Adrenal gland (tissue), 12 donors: Measurements from ENCODE around the gene RASIP1. TPM values are rescaled to one million over a fixed set of nuclear protein-coding genes. Genes with fewer than 3 reads are reported as not detected.

Experiments
- DNase-seq, 7 donors: peaks; one replicate each; pipeline ENCODE4 v3.0.0-alpha.2; 2019 to 2020
- H3K27ac ChIP-seq, 5 donors: fragments of 200-600 bp; sonication (generic) in 4 of 5; 1 replicate in 3 of 5; 2 replicates in 2 of 5; pipeline versions ENCODE4 v1.5.1 to v1.8.0; 2016 to 2020; ENCODE audit warnings: mild to moderate bottlenecking in 1 of 5
- H3K27me3 ChIP-seq: fragments of 200-600 bp; 2 replicates; pipeline ENCODE4 v1.8.0; 2021
- H3K36me3 ChIP-seq, 2 donors: fragments of 200-600 bp; replicated peaks in 1 of 2; 1 replicate in 1 of 2; 2 replicates in 1 of 2; pipeline versions ENCODE4 v1.5.1 to v1.8.0; 2018 to 2022
- H3K4me1 ChIP-seq, 2 donors: fragments of 200-600 bp; replicated peaks in 1 of 2; 1 replicate in 1 of 2; 2 replicates in 1 of 2; pipeline versions ENCODE4 v1.5.1 to v1.8.0; 2018 to 2021
- H3K4me3 ChIP-seq, 4 donors: fragments of 200-600 bp; sonication (generic) in 3 of 4; one replicate each; pipeline ENCODE4 v1.5.1; 2016 to 2018
- H3K9me3 ChIP-seq, 3 donors: fragments of 200-600 bp; sonication (generic) in 1 of 3; replicated peaks in 1 of 3; 1 replicate in 2 of 3; 2 replicates in 1 of 3; pipeline versions ENCODE4 v1.5.1 to v1.8.0; 2016 to 2021
- CTCF ChIP-seq, 6 experiments: fragments of 450-650 bp in 4 of 6; fragments of 200-600 bp in 2 of 6; sonication (generic) in 1 of 6; IDR thresholded peaks; 1 replicate in 5 of 6; 2 replicates in 1 of 6; pipeline versions ENCODE4 v1.5.1 to v1.8.0; 2016 to 2021; ENCODE audit warnings: antibody characterized with exemption in 6 of 6, mild to moderate bottlenecking in 2 of 6, moderate library complexity in 1 of 6
- POLR2A ChIP-seq, 2 donors: fragments of 450-650 bp; IDR thresholded peaks; one replicate each; pipeline ENCODE4 v1.6.1; 2017; ENCODE audit warnings: antibody characterized with exemption in 2 of 2, mild to moderate bottlenecking in 2 of 2, moderate library complexity in 1 of 2
- WGBS, 4 donors: extraction: QIAGEN DNeasy Blood & Tissue Kit in 2 of 4; methylation state at CpG; one replicate each; pipeline versions ENCODE4 v1.1.5 to v1.1.7; 2013 to 2017; 5-methylcytosine and 5-hydroxymethylcytosine counted together
- intact Hi-C, 2 donors: fragments of 100-400 bp; cut with DNase I; formaldehyde crosslinking; loops; one replicate each; pipeline versions ENCODE4 v1.14.1 to v1.15.0; 2022 to 2023
- polyA plus RNA-seq, 3 donors: library from polyadenylated mRNA; stranded (reverse); fragments of 200-250 nt in 2 of 3; fragments of 350-450 nt in 1 of 3; fragmentation: Illumina TruSeq in 1 of 3; extraction: RNeasy Lipid Tissue Mini Kit (QIAGEN cat#74804) in 1 of 3; gene quantifications; one replicate each; pipeline ENCODE4 v1.2.3, GENCODE V29; 2013 to 2014
- total RNA-seq, 9 donors: library from RNA; depleted of rRNA in 4 of 9; stranded (reverse); fragments of >200 nt in 4 of 9; fragments of 120-200 nt in 1 of 9; fragmentation: NEBNext Ultra II Directional in 1 of 9; extraction: Animal tissue kit (Norgen Biotek cat#: 25700) in 1 of 9; gene quantifications; one replicate each; pipeline versions ENCODE4 v1.1.0 to v1.2.4, GENCODE V29; 2013 to 2023
- donor health status: healthy with polysubstance abuse.
- donor health status: Bipolar disorder and iron deficiency.
- donor health status: DM: yes; HTN: yes; CAD: no.
- donor health status: DM: no; HTN: no; CAD: no.
- donor health status: DM: no; HTN: no; CAD: no.
- donor health status: DM: yes; HTN: yes; CAD: no.

The RASIP1 gene
- total and polyA plus RNA-seq, 12 donors: 5.1 to 38.9 (median 16.7) TPM

GRCh38 chr19:48751845-48752495, 11.6 kb upstream of the RASIP1 start:
- Histone ChIP-seq H3K4me3 (peak overlapping the region in 2 of 4 donors; percentile 3 to 47), H3K27ac (peak overlapping the region in 2 of 5 donors; percentile 26 to 59), H3K27me3 (no peaks in the 10 kb centered on the region), H3K9me3 (no peaks in the 10 kb centered on the region), H3K4me1 (peaks cover 5 to 20% of the 10 kb centered on the region in 2 donors), H3K36me3 (no peaks in the 10 kb centered on the region)
- intact Hi-C loops: no loop called here
- no peak for DNase-seq
- TF ChIP-seq POLR2A (IDR thresholded peaks at IDR 0.05) (no peak), CTCF (IDR thresholded peaks at IDR 0.05) (no peak)
- 30 to 56% (median 46%) methylated on average over 18 to 20 of the region's 20 CpGs for WGBS, 4 donors

- no peak for DNase-seq
- 85 to 92% (median 90%) methylated on average over 28 to 29 of the region's 29 CpGs for WGBS, 4 donors
- intact Hi-C loops: no loop called here
- Histone ChIP-seq H3K9me3 (no peaks in the 10 kb centered on the region), H3K27ac (no peak overlapping the region), H3K36me3 (no peaks in the 10 kb centered on the region), H3K4me3 (no peak overlapping the region), H3K27me3 (no peaks in the 10 kb centered on the region), H3K4me1 (peaks cover 5 to 21% of the 10 kb centered on the region in 2 donors)
- TF ChIP-seq CTCF (IDR thresholded peaks at IDR 0.05) (no peak), POLR2A (IDR thresholded peaks at IDR 0.05) (no peak)
Measured at GRCh38 chr19:48750771-48751504, 10.5 kb upstream of the RASIP1 start.

- H3K4me1 ChIP-seq: peaks cover 5 to 21% of the 10 kb centered on the region in 2 donors
- no peak overlapping the region for H3K4me3 ChIP-seq
- H3K9me3 ChIP-seq: no peaks in the 10 kb centered on the region
- intact Hi-C loops: no loop called here
- DNase-seq: no peak
- H3K27me3 ChIP-seq: no peaks in the 10 kb centered on the region
- H3K36me3 ChIP-seq: no peaks in the 10 kb centered on the region
- WGBS, 4 donors: 94 to 97% (median 96%) methylated on average over 28 to 31 of the region's 31 CpGs
- H3K27ac ChIP-seq: no peak overlapping the region
- TF ChIP-seq CTCF (IDR thresholded peaks at IDR 0.05) (no peak), POLR2A (IDR thresholded peaks at IDR 0.05) (no peak)
Measured at GRCh38 chr19:48750351-48750750, 9.9 kb upstream of the RASIP1 start.

- H3K4me1 ChIP-seq: peaks cover 5 to 21% of the 10 kb centered on the region in 2 donors
- no peaks in the 10 kb centered on the region for H3K36me3 ChIP-seq
- TF ChIP-seq CTCF (IDR thresholded peaks at IDR 0.05) (no peak), POLR2A (IDR thresholded peaks at IDR 0.05) (no peak)
- no peak overlapping the region for H3K4me3 ChIP-seq
- no peak overlapping the region for H3K27ac ChIP-seq
- H3K27me3 ChIP-seq: no peaks in the 10 kb centered on the region
- intact Hi-C loops: no loop called here
- no peaks in the 10 kb centered on the region for H3K9me3 ChIP-seq
- DNase-seq: no peak
- WGBS, 4 donors: 76 to 86% (median 81%) methylated on average over 4 of the region's 4 CpGs
Measured at GRCh38 chr19:48749571-48750198, 9.3 kb upstream of the RASIP1 start.
